ENCODE measurements around the gene PHF2. TPM values are rescaled to one million over a fixed set of nuclear protein-coding genes. Genes with fewer than 3 reads are reported as not detected.

The PHF2 gene
- total RNA-seq, 1 donor from 2014 or later = 27.4 TPM

GRCh38 chr9:93630806-93631411 lies 54.5 kb downstream of the PHF2 start:
- Histone ChIP-seq H3K36me3 (peaks cover 44% of the 10 kb centered on the region), H3K4me3 (no peak overlapping the region), H3K9me3 (replicated peaks) (peaks cover 24% of the 10 kb centered on the region), H3K27ac (replicated peaks) (no peak overlapping the region), H3K4me1 (peaks cover 5% of the 10 kb centered on the region), H3K27me3 (ENCODE audit: low read depth) (no peaks in the 10 kb centered on the region)
- no peak for DNase-seq
- no peak for TF ChIP-seq CTCF (IDR thresholded peaks at IDR 0.05; ENCODE audit: borderline replicate concordance)
- intact Hi-C loops (cut with micrococcal nuclease) = no loop called here

- no peak overlapping the region for H3K27ac ChIP-seq (replicated peaks)
- no peak overlapping the region for H3K4me3 ChIP-seq
- no peaks in the 10 kb centered on the region for H3K27me3 ChIP-seq (ENCODE audit: low read depth)
- intact Hi-C loops (cut with micrococcal nuclease) = no loop called here
- peaks cover 72% of the 10 kb centered on the region for H3K36me3 ChIP-seq
- peaks cover 5% of the 10 kb centered on the region for H3K4me1 ChIP-seq
- peaks cover 15% of the 10 kb centered on the region for H3K9me3 ChIP-seq (replicated peaks)
- no peak for TF ChIP-seq CTCF (IDR thresholded peaks at IDR 0.05; ENCODE audit: borderline replicate concordance)
- no peak for DNase-seq
These were observed 57.3 kb downstream of the PHF2 start for GRCh38 chr9:93633492-93634221.

- H3K27me3 ChIP-seq (ENCODE audit: low read depth) = no peaks in the 10 kb centered on the region
- no peak overlapping the region for H3K4me3 ChIP-seq
- no peak overlapping the region for H3K27ac ChIP-seq (replicated peaks)
- no peak for DNase-seq
- TF ChIP-seq CTCF (IDR thresholded peaks at IDR 0.05; ENCODE audit: borderline replicate concordance) = no peak
- H3K36me3 ChIP-seq = peaks cover 79% of the 10 kb centered on the region
- peaks cover 5% of the 10 kb centered on the region for H3K4me1 ChIP-seq
- intact Hi-C loops (cut with micrococcal nuclease) = no loop called here
- peaks cover 17% of the 10 kb centered on the region for H3K9me3 ChIP-seq (replicated peaks)
These were observed 58.2 kb downstream of the PHF2 start for GRCh38 chr9:93634311-93635185.

GRCh38 chr9:93635186-93636107 lies 59.1 kb downstream of the PHF2 start:
- intact Hi-C loops (cut with micrococcal nuclease) = no loop called here
- Histone ChIP-seq H3K36me3 (peaks cover 81% of the 10 kb centered on the region), H3K4me3 (no peak overlapping the region), H3K9me3 (replicated peaks) (peaks cover 17% of the 10 kb centered on the region), H3K27me3 (ENCODE audit: low read depth) (no peaks in the 10 kb centered on the region), H3K27ac (replicated peaks) (no peak overlapping the region), H3K4me1 (peaks cover 9% of the 10 kb centered on the region)
- TF ChIP-seq CTCF (IDR thresholded peaks at IDR 0.05; ENCODE audit: borderline replicate concordance) = no peak
- no peak for DNase-seq

Data from left ventricle myocardium inferior (tissue), 1 donor.